CD4-positive, alpha-beta T cell treated with Interferon alpha-2 for 1 hour (primary cell): Measurements from ENCODE around the gene RAB6B.
"Not testable (repeated sequence)": the region's sequence is repeated elsewhere in the genome, so short reads cannot be mapped to it uniquely, and the experiment has no call there.

Experiments used
- DNase-seq, 2 donors: peaks; one replicate each; pipeline ENCODE4 v3.0.0-alpha.2; 2020 to 2022

Gene RAB6B

DNA sequence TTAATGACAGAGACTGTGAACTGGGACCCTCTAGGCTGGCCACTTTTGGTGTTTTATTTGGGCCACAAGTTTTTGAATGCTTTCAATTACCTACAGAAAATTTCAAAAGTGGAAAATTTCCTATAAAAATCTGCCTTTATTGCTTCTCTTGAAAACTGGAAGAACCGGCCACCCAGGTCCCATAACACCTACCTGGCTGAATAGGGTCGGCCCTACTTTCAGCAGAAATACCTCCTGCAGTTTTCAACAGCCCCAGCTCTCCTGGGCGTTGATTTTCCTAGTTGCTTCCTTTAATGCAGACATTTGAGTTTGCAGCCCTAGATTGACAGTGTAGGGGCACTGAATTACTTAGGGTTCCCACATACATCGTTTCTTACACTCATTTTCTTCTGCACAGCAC is 90.8 kb downstream of the RAB6B start:
- DNase-seq, result no peak

DNA sequence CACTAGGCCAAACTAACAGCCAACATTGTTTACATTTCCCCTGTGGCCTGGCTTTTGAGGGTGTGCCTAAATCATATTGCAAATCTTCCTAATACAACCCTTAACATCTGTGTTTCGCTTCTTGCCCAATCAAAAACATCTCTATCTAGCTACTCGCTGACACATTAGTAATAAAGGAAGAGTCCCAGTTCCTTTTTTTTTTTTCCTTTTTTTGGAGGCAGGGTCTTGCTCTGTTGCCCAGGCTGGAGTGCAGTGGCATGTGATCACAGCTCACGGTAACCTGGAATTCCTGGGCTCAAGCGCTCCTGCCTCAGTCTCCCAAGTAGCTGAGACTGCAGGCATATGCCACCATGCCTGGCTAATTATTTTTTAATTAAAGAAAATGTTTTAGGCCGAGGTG is 92.2 kb downstream of the RAB6B start:
- DNase-seq, result no peak

DNA sequence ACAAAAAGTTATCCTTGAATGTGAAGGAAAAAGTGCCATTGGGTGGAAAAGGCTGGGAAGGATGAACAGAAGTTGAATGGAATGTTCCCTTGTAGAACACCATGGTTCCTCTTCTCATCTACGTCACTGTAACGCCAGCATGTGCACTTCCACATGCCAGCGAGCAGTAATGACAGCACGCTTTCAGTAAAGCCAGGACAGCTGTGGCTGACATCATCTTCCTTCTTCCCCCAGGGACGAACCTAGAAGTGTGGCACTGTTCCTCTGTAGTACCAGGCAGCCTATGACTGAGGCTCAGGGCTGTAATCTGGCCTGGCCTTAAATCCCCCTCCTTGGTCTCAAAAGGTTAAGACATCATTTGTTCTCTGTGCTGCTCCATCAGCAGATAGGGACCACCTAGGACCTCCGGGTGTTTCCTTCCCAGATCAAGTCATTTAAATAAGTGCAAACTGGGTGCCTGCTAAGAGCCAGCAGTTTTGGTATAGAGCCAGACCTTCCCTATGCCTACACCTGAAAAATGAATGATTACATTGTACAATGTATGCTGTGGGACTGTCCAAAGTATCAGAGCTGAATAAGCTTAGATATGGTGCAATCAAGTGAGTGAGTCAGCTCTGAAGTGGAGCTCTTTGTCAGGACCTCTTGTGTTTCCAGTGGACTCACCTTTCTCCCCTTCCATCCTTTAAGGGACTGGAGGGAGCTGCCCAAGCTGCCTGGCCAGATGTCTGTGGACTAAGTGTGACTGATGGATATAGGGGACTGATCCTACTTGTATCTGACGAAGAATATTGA is 95.7 kb downstream of the RAB6B start:
- no peak for DNase-seq

DNA sequence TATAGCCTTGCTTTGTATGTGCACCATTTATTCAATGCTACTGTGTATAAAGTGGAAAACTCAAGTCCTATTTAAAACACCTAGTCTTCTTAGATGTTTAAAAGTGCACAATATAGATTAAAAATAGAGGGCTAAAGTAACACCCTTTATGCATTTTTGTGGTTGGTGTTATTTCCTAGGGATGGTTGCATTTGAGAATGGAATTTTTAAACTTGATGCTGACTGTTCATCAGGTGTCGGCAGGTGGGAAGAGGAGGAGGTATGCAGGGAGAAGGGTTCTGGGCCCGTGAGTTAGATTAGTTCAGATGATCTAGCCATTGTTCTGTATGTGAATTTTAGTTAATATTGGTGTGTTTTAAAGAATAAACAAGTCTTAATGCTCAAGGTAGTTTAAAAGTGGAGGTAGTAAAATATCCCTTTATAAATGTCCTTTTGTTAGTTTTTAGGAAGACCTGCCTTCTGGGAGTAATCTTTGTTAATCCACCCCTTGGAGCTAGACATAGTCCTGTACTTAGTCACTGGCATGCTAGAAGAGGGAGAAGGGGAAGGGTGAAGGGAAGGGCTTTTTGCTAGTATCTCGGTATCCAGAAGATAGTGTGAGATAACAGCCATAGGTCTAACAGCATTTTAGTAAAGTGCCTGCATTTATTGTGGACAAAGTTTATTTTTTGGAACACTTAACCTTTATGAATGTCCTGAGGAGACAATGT is 98.1 kb downstream of the RAB6B start:
- no peak for DNase-seq

DNA sequence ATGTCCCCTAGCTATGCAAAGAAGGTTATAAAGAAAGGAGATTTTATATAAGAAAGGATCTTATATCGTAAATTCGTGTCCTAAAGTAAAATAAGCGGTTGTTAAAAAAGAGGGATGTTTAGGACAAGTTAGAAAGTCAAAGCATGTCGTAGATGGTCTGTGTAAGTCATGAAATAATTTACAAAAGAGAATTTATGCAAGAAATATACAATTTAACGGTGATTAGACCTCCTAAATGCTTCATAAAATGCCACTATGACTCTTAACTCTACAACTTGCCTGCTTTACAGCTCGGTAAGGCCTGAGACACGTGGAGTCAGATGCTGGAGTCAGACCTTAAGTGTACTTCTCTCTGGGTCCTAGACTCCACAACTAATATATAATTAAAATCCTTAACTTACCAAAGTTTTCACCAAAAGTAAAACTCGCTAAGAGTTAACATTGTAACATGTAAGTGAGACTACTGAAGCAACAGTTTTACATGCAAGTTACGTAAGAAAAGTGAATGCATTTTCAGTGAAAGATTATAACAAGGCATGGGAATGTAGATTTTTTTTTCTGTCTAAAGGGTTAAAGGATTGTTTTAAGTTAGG is 103.4 kb downstream of the RAB6B start:
- no peak for DNase-seq

DNA sequence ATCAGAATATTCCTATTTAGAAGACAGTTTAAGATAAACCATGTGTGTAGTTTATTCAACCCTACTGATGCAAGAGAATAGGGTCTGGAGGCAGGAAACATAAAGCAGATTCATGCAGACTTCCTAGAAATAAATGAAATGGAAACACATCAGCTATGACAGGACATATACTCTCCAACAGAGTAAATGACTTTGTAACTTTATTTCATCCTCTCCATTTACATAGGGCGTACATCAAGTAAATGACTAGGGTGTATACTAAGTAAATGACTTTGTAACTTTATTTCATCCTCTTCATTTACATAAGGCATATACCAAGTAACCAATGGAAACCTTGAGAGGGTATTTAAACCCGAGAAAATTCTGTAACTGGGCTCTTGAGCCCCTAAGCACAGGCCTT is 107.7 kb downstream of the RAB6B start:
- no peak for DNase-seq

DNA sequence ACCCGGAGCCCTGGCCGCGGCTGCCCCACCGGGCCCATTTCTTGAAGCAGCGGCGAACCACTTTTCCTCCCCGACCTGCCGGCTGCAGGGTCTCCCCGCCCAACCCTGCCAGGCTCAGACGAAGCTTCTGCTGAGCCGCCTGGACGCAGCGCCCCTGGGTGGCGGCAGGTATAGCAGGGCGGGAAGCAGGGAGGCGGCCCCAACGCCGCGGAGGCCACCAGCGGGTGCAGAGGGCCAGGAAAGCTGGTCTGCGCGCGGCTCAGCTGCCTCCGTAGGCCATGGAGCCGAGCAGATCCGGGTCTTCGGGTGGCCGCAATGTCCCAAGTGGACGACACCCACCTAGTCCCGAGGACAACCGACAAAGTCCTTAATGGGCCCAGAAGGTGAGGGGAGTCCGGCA is 111.9 kb downstream of the RAB6B start:
- no peak for DNase-seq

DNA sequence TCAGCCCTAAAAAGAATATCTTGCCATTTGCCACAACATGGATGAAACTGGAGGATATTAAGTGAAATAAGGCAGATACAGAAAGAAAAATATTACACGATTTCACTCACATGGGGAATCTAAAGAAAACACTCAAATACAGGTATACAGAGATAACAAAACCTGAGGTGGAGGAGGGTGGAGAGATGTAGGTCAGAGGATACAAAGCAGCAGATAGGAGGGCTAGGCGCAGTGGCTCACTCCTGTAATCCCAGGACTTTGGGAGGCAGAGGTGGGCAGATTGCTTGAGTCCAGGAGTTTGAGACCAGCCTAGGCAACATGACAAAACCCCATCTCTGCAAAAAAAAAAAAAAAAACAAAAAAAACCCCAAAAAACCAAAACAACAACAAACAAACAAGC is 113.2 kb downstream of the RAB6B start:
- DNase-seq, result no peak

DNA sequence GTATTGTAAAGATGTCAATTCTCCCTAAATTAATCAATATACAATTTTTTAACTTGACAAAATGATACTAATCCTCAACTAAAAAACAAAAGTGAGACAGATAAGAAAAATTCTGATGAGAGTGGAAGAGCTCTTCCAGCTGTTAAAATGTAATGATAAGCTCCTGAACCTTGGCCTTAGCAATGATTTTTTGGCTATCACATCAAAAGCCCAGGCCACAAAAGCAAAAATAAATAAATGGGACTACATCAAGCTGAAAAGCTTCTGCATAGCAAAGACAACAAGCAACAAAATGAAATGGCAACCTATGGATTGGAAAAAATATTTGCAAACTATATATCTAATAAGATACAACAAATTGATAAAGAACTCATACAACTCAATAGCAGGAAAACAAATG is 114.1 kb downstream of the RAB6B start:
- DNase-seq, result no peak

DNA sequence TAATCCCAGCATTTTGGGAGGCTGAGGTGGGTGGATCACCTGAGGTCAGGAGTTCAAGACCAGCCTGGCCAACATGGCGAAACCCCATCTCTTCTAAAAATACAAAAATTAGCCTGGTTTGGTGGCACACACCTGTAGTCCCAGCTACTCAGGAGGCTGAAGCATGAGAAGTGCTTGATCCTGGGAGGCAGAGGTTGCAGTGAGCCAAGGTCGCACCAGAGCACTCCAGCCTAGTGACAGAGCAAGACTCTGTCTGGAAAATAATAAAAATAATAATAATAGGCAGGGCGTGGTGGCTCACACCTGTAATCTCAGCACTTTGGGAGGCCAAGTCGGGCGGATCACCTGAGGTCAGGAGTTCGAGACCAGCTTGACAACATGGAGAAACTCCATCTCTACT is 114.9 kb downstream of the RAB6B start:
- DNase-seq, result not testable (repeated sequence)

DNA sequence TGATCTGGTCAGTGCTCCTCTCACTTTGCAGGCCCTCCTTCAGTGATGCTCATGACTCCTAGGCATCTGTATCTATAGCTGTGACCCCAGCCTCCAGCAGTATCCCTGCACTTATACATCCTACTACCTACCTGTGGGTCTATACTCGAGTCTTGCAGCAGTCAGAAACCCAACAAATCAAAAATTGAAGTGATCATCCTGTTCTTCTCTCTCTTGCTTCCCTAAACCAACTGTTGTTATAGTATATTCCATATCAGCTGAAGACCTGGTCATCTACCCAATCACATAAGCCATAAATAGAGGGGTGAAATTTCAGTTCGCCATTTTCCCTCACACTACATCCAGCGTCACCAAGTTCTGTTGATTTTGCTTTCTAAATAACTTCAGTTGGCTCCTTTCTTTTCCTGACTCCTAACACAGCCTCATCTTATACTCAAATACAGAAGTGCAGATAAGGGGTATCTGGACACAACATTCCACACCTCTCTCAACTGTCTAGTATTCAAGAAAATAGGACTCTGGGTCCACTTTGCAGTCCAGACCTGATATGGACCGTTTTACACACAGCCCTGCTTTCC is 116.0 kb downstream of the RAB6B start:
- no peak for DNase-seq

DNA sequence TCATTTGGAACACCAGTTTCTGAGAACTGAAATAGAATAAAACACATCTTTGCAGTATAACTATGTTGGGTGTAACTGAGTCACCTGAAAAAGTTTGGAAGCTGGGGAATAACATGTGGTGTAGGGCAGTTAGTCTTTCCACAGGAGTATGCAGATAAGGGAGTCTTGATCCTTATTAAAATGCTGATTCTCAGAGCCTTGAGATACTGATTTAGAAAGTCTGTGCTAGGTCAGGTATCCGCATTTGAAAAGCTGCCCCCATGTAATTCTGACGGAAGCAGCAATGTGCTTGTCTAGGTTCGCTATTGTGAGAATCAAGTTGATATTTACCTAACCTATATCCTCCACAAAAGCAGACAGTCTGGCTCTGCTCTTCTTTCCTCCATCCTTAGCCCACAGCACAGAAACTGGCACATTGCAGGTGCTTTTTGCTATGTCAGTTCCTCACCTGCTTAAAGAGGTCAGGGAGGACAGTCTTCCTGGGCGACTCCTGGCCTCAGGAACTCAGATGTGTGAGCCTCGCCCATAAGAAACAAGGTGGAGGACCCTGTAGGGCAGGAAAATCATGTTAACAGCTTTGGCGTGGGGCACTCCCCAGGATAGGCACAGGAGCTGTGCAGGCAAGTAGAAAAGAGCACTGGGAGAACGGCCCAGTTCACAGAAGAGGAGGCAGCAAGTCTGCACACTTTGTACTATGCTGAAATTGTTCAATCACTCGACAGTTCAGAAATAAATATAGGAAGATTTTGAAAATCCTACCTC is 117.7 kb downstream of the RAB6B start:
- no peak for DNase-seq

DNA sequence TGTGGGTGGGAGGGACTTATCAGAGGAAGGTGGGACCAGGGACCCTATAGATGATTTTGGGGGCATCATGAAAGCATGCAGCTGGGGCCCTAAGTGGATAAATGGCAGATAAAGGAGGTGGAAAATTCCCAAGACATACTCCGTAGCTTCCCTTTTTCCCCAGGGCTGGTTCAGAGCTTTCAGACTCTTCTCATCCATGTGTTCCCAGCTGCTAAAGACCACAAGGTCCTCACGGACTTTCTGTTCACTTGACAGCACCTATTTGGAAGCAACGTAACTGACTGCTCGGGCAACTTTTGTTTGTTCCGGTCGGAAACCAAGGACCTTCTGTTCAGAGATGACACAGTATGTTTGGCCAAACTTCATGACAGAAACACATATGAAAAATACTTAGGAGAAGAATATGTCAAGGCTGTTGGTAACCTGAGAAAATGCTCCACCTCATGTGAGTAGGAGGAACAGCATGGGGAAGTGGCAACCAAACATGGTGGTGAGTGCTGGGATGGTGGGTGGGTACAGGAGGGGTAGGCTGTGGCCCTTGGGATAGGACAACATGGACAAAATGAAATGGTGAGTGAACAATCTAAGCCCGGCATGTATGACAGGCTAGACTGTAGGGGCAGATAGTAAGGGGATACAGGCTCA is 118.8 kb downstream of the RAB6B start:
- no peak for DNase-seq

DNA sequence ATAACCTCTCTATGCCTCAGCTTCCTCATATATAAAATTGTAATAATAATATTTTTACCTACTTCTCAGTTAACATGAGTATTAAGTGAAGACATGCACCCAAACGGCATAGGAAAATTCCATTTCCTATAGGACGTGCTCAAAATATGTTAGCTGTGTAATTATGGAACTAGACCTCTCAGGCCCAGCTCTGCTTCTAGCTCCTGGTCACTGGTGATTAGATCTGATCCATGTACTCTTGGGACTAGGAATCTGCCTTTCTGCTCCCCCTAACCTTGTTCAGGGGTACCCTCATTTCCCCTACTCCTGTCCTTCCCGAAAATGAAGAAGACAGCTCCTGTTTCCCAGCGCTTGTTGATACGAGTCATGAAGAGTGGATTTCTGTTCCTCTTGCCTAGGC is 119.8 kb downstream of the RAB6B start:
- no peak for DNase-seq

DNA sequence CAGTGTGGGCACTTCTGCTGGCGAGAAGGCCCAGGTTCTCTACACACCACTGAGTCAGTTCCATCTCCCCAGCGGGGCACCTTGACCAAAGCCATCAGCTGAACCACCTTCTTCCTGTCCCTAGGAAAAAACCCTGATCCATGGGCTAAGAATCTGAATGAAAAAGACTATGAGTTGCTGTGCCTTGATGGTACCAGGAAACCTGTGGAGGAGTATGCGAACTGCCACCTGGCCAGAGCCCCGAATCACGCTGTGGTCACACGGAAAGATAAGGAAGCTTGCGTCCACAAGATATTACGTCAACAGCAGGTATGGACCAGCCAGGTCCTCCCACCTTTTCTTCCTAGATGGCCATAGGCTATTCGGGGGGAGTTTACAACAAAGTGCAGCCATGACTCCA is 120.4 kb downstream of the RAB6B start:
- no peak for DNase-seq
